Activated CD8-positive, alpha-beta T cell treated with anti-CD3 and anti-CD28 coated beads for 36 hours (primary cell): ENCODE measurements around the gene NKD1. TPM values are rescaled to one million over a fixed set of nuclear protein-coding genes. Genes with fewer than 3 reads are reported as not detected.

ENCODE experiments used
- ATAC-seq: fragments of 200-7000 bp; cut with Tn5 transposase; one replicate; pipeline ENCODE4 v1.10.0; 2021; ENCODE audit warnings: mild to moderate bottlenecking, moderate library complexity
- CTCF ChIA-PET: fragments of 350-600 bp; sonication (Branson Sonifier 250); formaldehyde crosslinking; loops from one replicate; lab custom pipeline; 2021; ENCODE audit warnings: antibody characterized with exemption; lab: Charles Lee
- POLR2A ChIA-PET: fragments of 350-600 bp; sonication (Branson Sonifier 250); formaldehyde crosslinking; loops from one replicate; lab custom pipeline; 2021; ENCODE audit warnings: antibody characterized with exemption; lab: Charles Lee
- DNase-seq: peaks from one replicate; pipeline ENCODE4 v3.0.0-alpha.2; 2020
- H3K27ac Mint-ChIP-seq: one replicate; pipeline ENCODE4 v1.8.0; 2021; ENCODE audit warnings: mild to moderate bottlenecking, mixed read lengths
- H3K27me3 Mint-ChIP-seq: one replicate; pipeline ENCODE4 v1.8.0; 2021; ENCODE audit warnings: mixed read lengths
- H3K36me3 Mint-ChIP-seq: one replicate; pipeline ENCODE4 v1.8.0; 2021; ENCODE audit warnings: low read depth, mixed read lengths
- H3K4me1 Mint-ChIP-seq: one replicate; pipeline ENCODE4 v1.8.0; 2021; ENCODE audit warnings: low read depth, mixed read lengths
- H3K4me3 Mint-ChIP-seq: one replicate; pipeline ENCODE4 v1.8.0; 2021; ENCODE audit warnings: mild to moderate bottlenecking, moderate library complexity, mixed read lengths
- H3K9me3 Mint-ChIP-seq: one replicate; pipeline ENCODE4 v1.8.0; 2021; ENCODE audit warnings: mixed read lengths
- intact Hi-C: fragments of 100-400 bp; cut with micrococcal nuclease; formaldehyde crosslinking; loops from one replicate; pipeline ENCODE4 v1.10.0; 2022
- total RNA-seq, 2 experiments: library from RNA; stranded (reverse); gene quantifications; one replicate each; pipeline ENCODE4 v1.2.3, GENCODE V29; 2021
- TF ChIP-seq, protein P1 (sequence below): fragments of 200-600 bp; IDR thresholded peaks from one replicate; pipeline ENCODE4 v1.8.0; 2022; ENCODE audit warnings: antibody characterized with exemption, mild to moderate bottlenecking

Gene NKD1
- total RNA-seq, 2 experiments from 2014 or later: 1.9 to 3.6 TPM

DNA sequence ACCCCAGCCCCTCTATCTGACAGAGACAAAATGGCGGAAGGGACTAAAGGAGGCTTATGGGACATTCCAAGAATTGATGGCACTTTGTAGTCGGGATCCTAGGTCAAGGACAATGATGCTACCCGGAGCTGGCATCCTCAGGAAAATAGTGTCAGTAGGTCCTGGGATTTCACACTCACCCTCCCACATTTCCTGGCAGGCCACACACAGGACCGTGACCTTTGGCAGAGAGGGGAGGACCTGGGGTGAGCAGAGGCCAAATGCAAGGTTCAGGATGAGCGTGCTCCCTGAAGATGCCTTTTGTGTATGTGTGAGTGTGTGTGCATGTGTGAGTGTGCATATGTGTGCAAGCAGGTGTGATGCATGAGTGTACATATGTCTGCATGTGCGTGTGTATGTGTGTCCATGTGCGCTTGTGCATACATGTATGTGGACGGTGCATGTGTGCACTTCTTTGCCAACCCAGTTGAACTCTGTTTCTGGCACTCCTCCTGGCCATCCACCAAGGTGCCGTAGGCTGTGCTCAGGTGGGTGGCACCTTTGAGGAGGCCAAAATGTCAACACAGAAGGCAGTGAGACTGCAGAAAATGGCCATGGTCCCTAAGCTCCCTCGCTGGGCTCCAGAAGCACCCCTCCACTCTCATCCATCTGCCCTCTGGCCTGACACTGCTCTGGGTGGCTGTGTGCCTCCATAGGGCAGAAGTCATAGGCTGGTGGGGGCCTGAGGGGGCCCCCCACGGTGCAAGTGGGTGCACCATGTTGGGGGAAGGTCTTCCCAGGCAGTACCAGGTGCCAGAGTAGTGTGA is 72.7 kb downstream of the NKD1 start:
- no peak for DNase-seq
- no peaks in the 10 kb centered on the region for H3K27me3 Mint-ChIP-seq
- TF ChIP-seq, protein P1, sequence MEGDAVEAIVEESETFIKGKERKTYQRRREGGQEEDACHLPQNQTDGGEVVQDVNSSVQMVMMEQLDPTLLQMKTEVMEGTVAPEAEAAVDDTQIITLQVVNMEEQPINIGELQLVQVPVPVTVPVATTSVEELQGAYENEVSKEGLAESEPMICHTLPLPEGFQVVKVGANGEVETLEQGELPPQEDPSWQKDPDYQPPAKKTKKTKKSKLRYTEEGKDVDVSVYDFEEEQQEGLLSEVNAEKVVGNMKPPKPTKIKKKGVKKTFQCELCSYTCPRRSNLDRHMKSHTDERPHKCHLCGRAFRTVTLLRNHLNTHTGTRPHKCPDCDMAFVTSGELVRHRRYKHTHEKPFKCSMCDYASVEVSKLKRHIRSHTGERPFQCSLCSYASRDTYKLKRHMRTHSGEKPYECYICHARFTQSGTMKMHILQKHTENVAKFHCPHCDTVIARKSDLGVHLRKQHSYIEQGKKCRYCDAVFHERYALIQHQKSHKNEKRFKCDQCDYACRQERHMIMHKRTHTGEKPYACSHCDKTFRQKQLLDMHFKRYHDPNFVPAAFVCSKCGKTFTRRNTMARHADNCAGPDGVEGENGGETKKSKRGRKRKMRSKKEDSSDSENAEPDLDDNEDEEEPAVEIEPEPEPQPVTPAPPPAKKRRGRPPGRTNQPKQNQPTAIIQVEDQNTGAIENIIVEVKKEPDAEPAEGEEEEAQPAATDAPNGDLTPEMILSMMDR: no peak
- H3K27ac Mint-ChIP-seq: no peak overlapping the region
- no peaks in the 10 kb centered on the region for H3K9me3 Mint-ChIP-seq
- ChIA-PET POLR2A (no interaction called here), CTCF (interaction anchor here (1.6 kb wide), 1 partner anchor 45 kb away, joined by 7 read pairs; no protein-coding TSS in a partner anchor)
- intact Hi-C loops: no loop called here
- H3K36me3 Mint-ChIP-seq: no peaks in the 10 kb centered on the region
- no peak overlapping the region for H3K4me3 Mint-ChIP-seq
- H3K4me1 Mint-ChIP-seq: peaks cover 18% of the 10 kb centered on the region
- no peak for ATAC-seq

DNA sequence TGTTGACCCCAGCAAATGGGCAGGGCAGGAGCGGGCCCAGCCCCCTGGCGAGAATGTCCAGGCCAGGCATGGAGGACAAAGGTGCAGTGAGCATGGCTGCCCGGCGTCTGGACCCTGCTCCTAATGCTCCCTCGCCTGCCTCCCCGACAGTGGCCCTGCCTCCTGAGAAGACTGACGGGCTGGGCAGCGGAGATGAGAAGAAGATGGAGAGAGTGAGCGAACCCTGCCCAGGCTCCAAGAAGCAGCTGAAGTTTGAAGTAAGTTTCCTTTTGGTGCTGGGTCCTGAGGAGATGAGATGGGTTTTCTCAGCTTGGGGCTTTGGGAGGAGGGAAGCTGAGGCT is 73.2 kb downstream of the NKD1 start:
- DNase-seq: no peak
- Mint-ChIP-seq H3K9me3 (no peaks in the 10 kb centered on the region), H3K4me1 (peaks cover 22% of the 10 kb centered on the region), H3K36me3 (no peaks in the 10 kb centered on the region), H3K27me3 (no peaks in the 10 kb centered on the region), H3K4me3 (no peak overlapping the region), H3K27ac (no peak overlapping the region)
- ATAC-seq: no peak
- intact Hi-C loops: no loop called here
- ChIA-PET CTCF (interaction anchor here (1.6 kb wide), 1 partner anchor 45 kb away, joined by 7 read pairs; no protein-coding TSS in a partner anchor), POLR2A (interaction anchor here (0.8 kb wide), 1 partner anchor 15 kb away, joined by 3 read pairs; no protein-coding TSS in a partner anchor)
- TF ChIP-seq, protein P1: no peak

DNA sequence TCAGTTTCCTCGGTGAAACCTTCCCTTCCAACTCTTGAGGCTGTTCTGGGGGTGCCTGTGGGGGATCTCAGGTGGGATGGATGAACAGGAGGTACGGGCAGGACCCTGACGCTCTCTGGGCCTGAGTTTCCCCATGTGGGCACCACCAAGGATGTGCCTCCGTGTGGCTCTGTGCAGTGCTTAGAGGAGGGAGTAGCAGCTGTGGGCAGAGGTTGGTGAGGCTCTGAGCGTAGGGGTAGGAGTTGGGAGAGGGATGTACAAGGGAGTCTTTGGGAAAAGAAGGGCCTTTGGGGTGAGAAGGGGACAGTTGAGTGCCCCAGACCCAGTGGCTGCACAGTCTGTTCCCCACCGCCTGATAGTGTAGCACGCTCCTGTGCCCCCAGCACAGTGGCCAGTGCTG is 73.8 kb downstream of the NKD1 start:
- intact Hi-C loops: no loop called here
- peaks cover 27% of the 10 kb centered on the region for H3K4me1 Mint-ChIP-seq
- no peak for ATAC-seq

DNA sequence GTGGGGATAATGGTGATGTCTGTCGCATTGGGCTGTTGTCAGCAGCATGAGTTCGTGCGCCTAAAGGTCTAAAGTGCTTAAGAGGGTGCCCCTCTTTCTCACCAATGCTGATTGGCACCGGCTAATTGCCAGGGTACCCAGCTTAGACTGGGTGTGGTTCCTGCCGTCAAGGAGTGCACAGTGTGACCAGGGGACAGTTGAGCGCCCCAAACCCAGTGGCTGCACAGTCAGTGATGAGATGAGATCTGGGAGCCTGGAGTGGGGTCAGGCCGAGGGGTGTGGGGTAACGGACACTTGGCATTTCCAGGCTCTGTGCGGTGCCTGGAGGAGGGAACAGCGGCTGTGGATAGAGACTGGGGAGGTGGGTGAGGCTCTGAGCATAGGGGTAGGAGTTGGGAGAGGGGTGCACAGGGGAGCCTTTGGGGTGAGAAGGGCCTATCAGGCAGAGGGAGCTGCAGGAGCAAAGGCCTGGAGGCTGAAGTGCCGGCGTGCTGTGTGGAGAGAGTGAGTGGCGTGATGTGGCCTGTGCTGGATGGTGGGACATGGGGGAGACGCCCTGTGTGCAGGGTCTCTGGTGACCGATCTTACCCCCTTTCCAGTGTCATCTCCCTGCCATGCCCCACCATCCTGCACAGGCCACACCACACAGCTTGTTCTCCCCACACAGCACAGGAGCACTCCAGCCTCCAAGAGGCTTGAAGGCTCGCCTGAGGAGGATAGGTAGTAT is 74.6 kb downstream of the NKD1 start:
- TF ChIP-seq, protein P1: no peak
- no peak overlapping the region for H3K4me3 Mint-ChIP-seq
- no peak for ATAC-seq
- CTCF ChIA-PET: interaction anchor here (0.8 kb wide), 1 partner anchor 183 kb away, joined by 4 read pairs; no protein-coding TSS in a partner anchor
- H3K36me3 Mint-ChIP-seq: no peaks in the 10 kb centered on the region
- intact Hi-C loops: no loop called here
- no peaks in the 10 kb centered on the region for H3K9me3 Mint-ChIP-seq
- POLR2A ChIA-PET: no interaction called here
- no peak overlapping the region for H3K27ac Mint-ChIP-seq
- no peak for DNase-seq
- peaks cover 29% of the 10 kb centered on the region for H3K4me1 Mint-ChIP-seq
- no peaks in the 10 kb centered on the region for H3K27me3 Mint-ChIP-seq

More for the DNA sequence above, 73.8 kb downstream of the NKD1 start:
- POLR2A ChIA-PET: interaction anchor here (0.8 kb wide), 1 partner anchor 14 kb away, joined by 3 read pairs; no protein-coding TSS in a partner anchor
- Mint-ChIP-seq H3K27me3 (no peaks in the 10 kb centered on the region), H3K9me3 (no peaks in the 10 kb centered on the region), H3K4me3 (no peak overlapping the region), H3K36me3 (no peaks in the 10 kb centered on the region), H3K27ac (no peak overlapping the region)
- no peak for DNase-seq
- CTCF ChIA-PET: no interaction called here
- TF ChIP-seq, protein P1: no peak
